ENCODE results near the gene AOPEP.

DNA sequence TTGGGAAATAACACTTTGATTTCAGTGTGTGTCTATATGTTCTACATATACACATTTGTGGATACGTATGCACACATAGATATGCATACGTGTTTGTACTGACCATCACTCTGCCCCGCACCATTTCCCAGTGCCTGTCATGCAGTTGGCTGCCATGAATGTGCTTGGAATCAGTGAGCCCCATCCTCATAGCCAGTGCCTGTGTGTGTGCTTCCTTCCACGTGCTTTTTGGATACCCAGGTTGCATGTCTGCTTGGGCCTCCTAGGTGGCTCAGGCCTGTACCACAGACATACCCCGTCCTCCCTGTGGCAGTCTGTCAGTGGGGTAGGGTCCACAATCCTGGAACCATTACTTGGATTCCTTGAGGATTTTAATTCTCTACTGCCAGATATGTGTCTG is 347.4 kb downstream of the AOPEP start:
- TF ChIP-seq, protein P1, sequence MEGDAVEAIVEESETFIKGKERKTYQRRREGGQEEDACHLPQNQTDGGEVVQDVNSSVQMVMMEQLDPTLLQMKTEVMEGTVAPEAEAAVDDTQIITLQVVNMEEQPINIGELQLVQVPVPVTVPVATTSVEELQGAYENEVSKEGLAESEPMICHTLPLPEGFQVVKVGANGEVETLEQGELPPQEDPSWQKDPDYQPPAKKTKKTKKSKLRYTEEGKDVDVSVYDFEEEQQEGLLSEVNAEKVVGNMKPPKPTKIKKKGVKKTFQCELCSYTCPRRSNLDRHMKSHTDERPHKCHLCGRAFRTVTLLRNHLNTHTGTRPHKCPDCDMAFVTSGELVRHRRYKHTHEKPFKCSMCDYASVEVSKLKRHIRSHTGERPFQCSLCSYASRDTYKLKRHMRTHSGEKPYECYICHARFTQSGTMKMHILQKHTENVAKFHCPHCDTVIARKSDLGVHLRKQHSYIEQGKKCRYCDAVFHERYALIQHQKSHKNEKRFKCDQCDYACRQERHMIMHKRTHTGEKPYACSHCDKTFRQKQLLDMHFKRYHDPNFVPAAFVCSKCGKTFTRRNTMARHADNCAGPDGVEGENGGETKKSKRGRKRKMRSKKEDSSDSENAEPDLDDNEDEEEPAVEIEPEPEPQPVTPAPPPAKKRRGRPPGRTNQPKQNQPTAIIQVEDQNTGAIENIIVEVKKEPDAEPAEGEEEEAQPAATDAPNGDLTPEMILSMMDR (IDR thresholded peaks at IDR 0.05; ENCODE audit: insufficient read depth, low read depth, low read length) = no peak
- TF ChIP-seq EZH2 (IDR thresholded peaks at IDR 0.05; ENCODE audit: insufficient read depth, low read length) = no peak

Data from astrocyte (in vitro differentiated cells and primary cell).